DMS79 treated with DMSO at 0.1 percent for 48 hours (cell line): ENCODE results near the gene HTRA2.
"Not testable (repeated sequence)": the region's sequence is repeated elsewhere in the genome, so short reads cannot be mapped to it uniquely, and the experiment has no call there.

Experiments used
- DNase-seq: peaks from one replicate; lab custom pipeline; 2025; lab: John Stamatoyannopoulos, UW

The HTRA2 gene

GRCh38 chr2:74529357-74530238 is at the start of gene HTRA2, which contains the start of gene AUP1:
TSS of gene HTRA2 (plus strand) at chr2:74529933. CDS start at chr2:74530007, 74 bp downstream.
TSS of gene AUP1 (minus strand) at chr2:74529706. CDS start at chr2:74529629, 77 bp downstream.
- DNase-seq: peak; percentile 92

- no peak for DNase-seq
Measured at GRCh38 chr2:74481431-74481830, 48.3 kb upstream of the HTRA2 start.

DNA sequence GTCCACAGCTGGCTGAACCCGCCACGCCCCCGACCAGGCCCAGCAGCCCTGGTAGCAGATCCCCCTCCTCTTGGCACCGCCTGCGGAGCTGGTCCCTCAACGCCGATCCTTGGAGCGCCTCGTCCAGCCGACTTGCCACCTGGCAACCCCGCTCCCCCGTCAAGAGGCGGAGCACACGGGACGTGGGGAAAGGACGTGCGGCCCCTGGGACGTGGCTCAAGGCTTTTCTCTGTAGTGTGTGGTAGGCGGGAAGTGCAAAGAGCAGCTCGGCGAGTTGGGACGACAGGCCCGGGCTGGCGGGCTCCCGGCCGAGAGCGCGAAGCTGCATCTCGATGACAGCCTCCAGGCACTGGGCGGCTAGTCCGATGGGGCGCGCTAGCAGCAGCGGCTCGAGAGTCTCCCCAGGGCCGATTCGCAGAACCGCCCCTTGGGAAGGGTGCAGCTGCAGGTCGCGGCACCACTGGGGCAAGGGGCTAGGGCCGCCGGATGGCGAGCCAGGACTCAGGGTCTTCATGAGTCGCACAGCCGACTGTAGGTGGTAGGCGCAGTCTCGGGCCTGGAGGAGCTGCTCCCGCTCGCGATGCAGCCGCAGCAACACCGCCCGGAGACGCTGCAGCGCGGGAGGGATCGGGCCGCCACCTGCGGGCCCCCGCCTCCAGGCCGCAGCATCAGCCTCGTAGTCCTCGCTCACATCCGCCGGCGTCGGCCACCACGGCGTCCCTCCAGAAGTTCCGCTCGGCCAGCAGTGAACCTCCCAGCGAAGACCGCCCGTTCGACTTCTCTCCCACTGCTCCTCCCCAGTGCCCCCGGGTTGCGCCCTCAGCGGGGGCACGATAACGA is 47.6 kb upstream of the HTRA2 start:
- DNase-seq: peak; percentile 59

GRCh38 chr2:74482801-74483674 is 46.7 kb upstream of the HTRA2 start, which contains the start of the genes CCDC142 and TTC31:
TSS of gene CCDC142 (minus strand) at chr2:74482998. CDS start at chr2:74482837, 161 bp downstream.
TSS of gene TTC31 (plus strand) at chr2:74483081. CDS start at chr2:74483096, 15 bp downstream.
- DNase-seq: peak; percentile 97

DNA sequence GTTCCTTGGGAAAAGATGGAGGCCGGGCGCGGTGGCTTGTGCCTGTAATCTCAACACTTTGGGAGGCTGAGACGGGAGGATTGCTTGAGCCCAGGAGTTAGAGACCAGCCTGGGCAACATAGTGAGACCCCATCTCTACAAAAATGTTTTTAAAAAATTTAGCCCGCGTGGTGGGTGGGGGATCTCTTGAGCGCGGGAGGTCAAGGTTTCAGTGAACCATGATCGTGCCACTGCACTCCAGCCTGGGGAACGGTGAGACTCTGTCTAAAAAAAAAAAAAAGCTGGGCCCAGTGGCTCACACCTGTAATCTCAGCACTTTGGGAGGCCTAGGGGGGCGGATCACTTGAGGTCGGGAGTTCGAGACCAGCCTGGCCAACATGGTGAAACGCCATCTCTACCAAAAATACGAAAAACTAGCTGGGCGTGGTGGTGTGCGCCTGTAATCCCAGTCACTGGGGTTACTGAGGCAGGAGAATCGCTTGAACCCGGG is 46.0 kb upstream of the HTRA2 start:
- DNase-seq: not testable (repeated sequence)

DNA sequence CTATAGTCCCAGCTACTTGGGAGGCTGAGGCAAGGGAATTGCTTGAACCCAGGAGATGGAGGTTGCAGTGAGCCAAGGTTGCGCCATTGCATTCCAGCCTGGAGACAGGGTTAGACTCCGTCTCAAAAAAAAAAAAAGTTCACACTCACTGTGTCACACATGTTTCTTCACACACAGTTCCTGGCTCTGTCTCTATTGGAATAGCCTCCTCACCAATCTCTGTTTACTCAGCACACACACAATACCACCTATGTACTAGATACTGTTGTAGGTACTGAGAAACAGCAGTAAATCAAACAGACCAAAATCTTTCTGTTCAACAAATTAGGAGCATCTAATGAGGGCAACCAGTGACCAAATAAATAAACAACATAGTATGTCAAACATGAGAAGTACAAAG is 43.6 kb upstream of the HTRA2 start:
- DNase-seq: no peak

- DNase-seq: no peak
Measured at GRCh38 chr2:74488643-74489481, 40.9 kb upstream of the HTRA2 start.

GRCh38 chr2:74489906-74490305 is 39.8 kb upstream of the HTRA2 start:
- DNase-seq: no peak

- DNase-seq: no peak
Measured at GRCh38 chr2:74491648-74492544, 37.8 kb upstream of the HTRA2 start.

DNA sequence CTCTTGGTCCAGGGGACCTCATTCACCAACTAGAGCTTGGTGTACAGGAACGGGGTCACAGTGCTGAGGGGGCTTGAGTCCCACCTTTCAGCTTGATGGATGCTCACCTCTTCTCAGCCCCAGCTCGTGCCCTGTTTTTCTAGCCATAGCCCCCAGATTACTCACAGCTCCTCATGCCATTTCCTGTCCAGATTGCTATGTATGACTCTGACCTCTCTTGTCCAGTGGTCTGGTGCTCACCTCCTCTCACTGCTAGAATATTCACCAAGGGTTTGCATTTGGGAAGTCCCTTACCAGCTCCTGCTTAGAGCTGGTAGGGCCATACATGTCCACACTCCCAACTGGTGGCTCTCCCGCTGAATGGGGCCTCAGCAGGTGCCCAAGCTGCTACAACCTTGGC is 36.2 kb upstream of the HTRA2 start:
- no peak for DNase-seq

- no peak for DNase-seq
Measured at GRCh38 chr2:74495440-74495839, 34.3 kb upstream of the HTRA2 start.

GRCh38 chr2:74496997-74497776 is 32.5 kb upstream of the HTRA2 start:
- no peak for DNase-seq

GRCh38 chr2:74497777-74498499 is 31.8 kb upstream of the HTRA2 start:
- DNase-seq: peak; percentile 40

DNA sequence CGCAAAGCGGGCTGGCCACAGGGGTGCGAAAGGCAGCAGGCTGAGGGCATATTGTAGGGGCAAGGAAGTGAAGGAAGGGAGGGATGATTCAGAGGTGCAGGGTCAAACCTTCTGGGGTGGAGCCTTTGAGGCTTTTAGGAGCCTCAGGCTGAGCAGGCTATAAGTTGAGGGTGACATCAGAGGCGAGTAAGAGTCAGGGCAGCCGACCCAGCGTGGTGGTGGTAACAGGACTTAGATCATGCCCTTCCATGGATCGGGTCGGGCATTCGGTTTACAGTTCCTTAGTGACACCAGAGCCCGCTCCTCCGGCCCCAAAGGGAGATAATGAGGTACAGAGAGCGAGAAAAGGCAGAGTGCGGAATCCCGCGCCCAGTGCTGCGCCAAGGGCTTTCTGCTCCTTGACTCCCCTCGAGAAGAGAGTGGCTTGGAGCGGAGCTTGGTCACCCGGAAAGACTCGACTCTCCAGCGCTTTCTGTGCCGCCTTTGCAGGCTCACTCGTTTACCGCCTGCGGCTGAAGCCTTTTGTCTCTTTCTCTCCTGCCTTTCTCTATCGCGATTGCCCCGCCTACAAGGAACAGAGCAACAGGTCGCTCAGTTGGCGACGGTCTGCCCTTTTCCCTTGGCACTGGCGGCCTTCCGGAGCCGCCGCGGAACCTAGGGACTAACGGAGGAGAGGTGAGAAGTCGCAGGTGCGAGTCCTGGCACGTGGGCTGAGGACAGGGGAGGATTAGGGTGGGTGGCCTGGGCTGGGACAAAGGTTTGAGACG is 31.1 kb upstream of the HTRA2 start:
- peak; percentile 53 for DNase-seq

DNA sequence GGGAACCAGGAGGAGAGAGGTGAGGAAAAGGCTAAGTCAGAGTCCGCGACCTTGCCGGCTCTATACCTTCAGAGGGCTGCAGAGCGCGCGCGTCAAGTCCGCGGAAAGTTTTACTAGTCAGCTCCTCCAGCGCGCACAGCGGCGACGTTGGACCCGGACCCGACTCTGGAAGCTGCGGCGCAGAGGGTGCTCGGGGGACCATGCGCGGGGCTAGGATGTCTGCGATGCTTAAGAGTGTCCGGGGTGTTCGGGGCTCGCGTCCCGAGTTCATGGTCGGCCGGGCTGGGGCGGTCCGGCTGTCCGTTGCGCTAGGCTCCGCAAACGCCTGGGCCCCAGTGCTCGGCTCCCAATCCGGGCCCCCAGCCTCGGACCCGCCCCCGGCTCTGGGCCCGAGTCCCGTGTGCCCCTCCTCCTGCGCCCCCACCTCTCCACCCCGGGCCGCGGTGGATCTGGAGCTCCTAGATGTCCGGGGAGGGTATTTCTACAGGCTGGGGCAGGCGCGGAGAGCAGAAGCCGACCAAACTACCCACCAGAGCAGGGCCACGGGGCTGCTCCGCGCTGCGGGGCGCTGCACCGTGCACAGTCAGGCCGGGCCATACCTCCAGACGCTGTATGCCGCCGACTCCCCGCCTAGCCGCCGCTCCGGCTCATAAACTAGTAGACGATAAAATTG is 30.3 kb upstream of the HTRA2 start, which contains the start of gene LBX2:
Gene LBX2 (minus strand): TSS at position 337 of the 673 bp plus-strand sequence. CDS start 66 bp downstream, at position 271.
- no peak for DNase-seq

GRCh38 chr2:74499940-74500577 is 29.7 kb upstream of the HTRA2 start:
- DNase-seq: no peak
